PC-9 (cell line): ENCODE measurements around the gene ASZ1. TPM values are rescaled to one million over a fixed set of nuclear protein-coding genes. Genes with fewer than 3 reads are reported as not detected.

ENCODE experiments used
- BruUV-seq: library from RNA; stranded (reverse); fragments of 400-500 nt; replicated peaks from 2 replicates; lab custom pipeline; 2021; lab: Mats Ljungman, UMichigan
- CTCF ChIA-PET: fragments of 300-600 bp; sonication (Branson Sonifier 250); formaldehyde crosslinking; loops from one replicate; lab custom pipeline; 2022; ENCODE audit warnings: antibody characterized with exemption; lab: Charles Lee
- POLR2A ChIA-PET: fragments of 300-600 bp; sonication (Branson Sonifier 250); formaldehyde crosslinking; loops from one replicate; lab custom pipeline; 2022; ENCODE audit warnings: antibody characterized with exemption; ENCODE audit not compliant: unreplicated experiment; lab: Charles Lee
- DNase-seq, 2 experiments: peaks; one replicate each; pipeline versions ENCODE4 v3.0.0 to v3.0.0-alpha.2; 2015 to 2022; ENCODE audit warnings: mixed read lengths in 1 of 2
- H2AFZ ChIP-seq: fragments of 200-600 bp; sonication (generic); 2 replicates; pipeline ENCODE4 v1.8.1; 2017; ENCODE audit warnings: antibody characterized with exemption
- H3F3A ChIP-seq: fragments of 200-600 bp; sonication (generic); 2 replicates; pipeline ENCODE4 v1.8.1; 2017; ENCODE audit warnings: antibody characterized with exemption, mild to moderate bottlenecking, low read depth; ENCODE audit not compliant: insufficient read depth
- H3K27ac ChIP-seq: fragments of 200-600 bp; sonication (generic); 2 replicates; pipeline ENCODE4 v1.6.1; 2016; ENCODE audit warnings: mixed run types
- H3K27me3 ChIP-seq: fragments of 200-600 bp; sonication (generic); 2 replicates; pipeline ENCODE4 v1.6.1; 2016; ENCODE audit warnings: low read depth, mixed run types; ENCODE audit not compliant: insufficient read depth
- H3K36me3 ChIP-seq: fragments of 200-600 bp; sonication (generic); 2 replicates; pipeline ENCODE4 v1.6.1; 2016; ENCODE audit warnings: low read depth, mixed run types
- H3K4me1 ChIP-seq: fragments of 200-600 bp; sonication (generic); replicated peaks from 2 replicates; pipeline ENCODE4 v1.6.1; 2016; ENCODE audit warnings: mixed run types; ENCODE audit not compliant: insufficient read depth
- H3K4me2 ChIP-seq: fragments of 200-600 bp; sonication (generic); 2 replicates; pipeline ENCODE4 v1.6.1; 2017; ENCODE audit warnings: mixed run types
- H3K4me3 ChIP-seq: fragments of 200-600 bp; sonication (generic); 2 replicates; pipeline ENCODE4 v1.6.1; 2016; ENCODE audit warnings: mixed run types
- H3K79me2 ChIP-seq: fragments of 200-600 bp; sonication (generic); 2 replicates; pipeline ENCODE4 v1.6.1; 2017; ENCODE audit warnings: low read depth, mixed run types
- H3K9me2 ChIP-seq: fragments of 200-600 bp; sonication (generic); 2 replicates; pipeline ENCODE4 v1.8.1; 2017; ENCODE audit warnings: mild to moderate bottlenecking; ENCODE audit not compliant: insufficient read depth
- H3K9me3 ChIP-seq: fragments of 200-600 bp; sonication (generic); 2 replicates; pipeline ENCODE4 v1.8.1; 2016; ENCODE audit warnings: low read depth; ENCODE audit not compliant: insufficient read depth
- H4K20me1 ChIP-seq: fragments of 200-600 bp; sonication (generic); 2 replicates; pipeline ENCODE4 v1.8.1; 2017; ENCODE audit not compliant: insufficient read depth
- EZH2 ChIP-seq: fragments of 200-600 bp; sonication (generic); IDR thresholded peaks from 2 replicates; pipeline ENCODE4 v1.8.0; 2017; ENCODE audit warnings: antibody characterized with exemption, low read depth
- intact Hi-C: fragments of 100-400 bp; cut with micrococcal nuclease; formaldehyde crosslinking; loops from one replicate; pipeline ENCODE4 v1.10.0; 2022; ENCODE audit not compliant: unreplicated experiment
- total RNA-seq: library from RNA; stranded (reverse); gene quantifications from 2 replicates; pipeline ENCODE4 v1.2.3, GENCODE V29; 2021
- TF ChIP-seq, protein P1 (sequence below): fragments of 200-600 bp; sonication (generic); conservative IDR thresholded peaks from 2 replicates; pipeline ENCODE4 v1.6.1; 2017; ENCODE audit warnings: mixed run types, antibody characterized with exemption, mild to moderate bottlenecking, moderate library complexity

Gene ASZ1
- total RNA-seq, 1 experiment from 2014 or later = not detected

DNA sequence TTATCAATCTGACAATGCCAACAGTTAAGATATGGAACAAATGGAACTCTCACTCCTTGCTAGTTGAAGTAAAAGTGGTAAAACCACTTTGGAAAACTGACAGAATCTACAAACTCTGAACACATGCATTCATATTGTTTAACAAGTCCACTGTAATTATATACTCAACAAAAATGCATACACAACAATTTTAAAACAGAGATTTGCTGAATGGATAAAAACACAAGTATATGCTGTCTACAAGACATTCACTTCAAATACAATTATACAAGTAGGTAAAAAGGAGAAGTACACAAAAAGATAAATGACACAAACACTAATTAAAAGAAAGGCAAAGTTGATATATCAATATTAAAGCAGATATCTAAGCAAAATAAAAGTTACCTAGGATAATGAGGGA is 95.3 kb downstream of the ASZ1 start:
- Histone ChIP-seq H3K4me1 (no peaks in the 10 kb centered on the region), H3K4me3 (no peak overlapping the region), H3K36me3 (no peaks in the 10 kb centered on the region), H3K27me3 (no peaks in the 10 kb centered on the region), H3K9me2 (no peaks in the 10 kb centered on the region), H3K4me2 (no peak overlapping the region), H3F3A (no peaks in the 10 kb centered on the region), H3K79me2 (no peaks in the 10 kb centered on the region), H3K27ac (no peak overlapping the region), H4K20me1 (no peaks in the 10 kb centered on the region), H2AFZ (no peak overlapping the region), H3K9me3 (no peaks in the 10 kb centered on the region)
- no TSS peak for BruUV-seq
- intact Hi-C loops = no loop called here
- DNase-seq = no peak
- ChIA-PET POLR2A (no interaction called here), CTCF (interaction anchor here (0.5 kb wide), 1 partner anchor 80 kb away, joined by 3 read pairs; no protein-coding TSS in a partner anchor)
- TF ChIP-seq, protein P1, sequence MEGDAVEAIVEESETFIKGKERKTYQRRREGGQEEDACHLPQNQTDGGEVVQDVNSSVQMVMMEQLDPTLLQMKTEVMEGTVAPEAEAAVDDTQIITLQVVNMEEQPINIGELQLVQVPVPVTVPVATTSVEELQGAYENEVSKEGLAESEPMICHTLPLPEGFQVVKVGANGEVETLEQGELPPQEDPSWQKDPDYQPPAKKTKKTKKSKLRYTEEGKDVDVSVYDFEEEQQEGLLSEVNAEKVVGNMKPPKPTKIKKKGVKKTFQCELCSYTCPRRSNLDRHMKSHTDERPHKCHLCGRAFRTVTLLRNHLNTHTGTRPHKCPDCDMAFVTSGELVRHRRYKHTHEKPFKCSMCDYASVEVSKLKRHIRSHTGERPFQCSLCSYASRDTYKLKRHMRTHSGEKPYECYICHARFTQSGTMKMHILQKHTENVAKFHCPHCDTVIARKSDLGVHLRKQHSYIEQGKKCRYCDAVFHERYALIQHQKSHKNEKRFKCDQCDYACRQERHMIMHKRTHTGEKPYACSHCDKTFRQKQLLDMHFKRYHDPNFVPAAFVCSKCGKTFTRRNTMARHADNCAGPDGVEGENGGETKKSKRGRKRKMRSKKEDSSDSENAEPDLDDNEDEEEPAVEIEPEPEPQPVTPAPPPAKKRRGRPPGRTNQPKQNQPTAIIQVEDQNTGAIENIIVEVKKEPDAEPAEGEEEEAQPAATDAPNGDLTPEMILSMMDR = no peak
- TF ChIP-seq EZH2 = no peak

DNA sequence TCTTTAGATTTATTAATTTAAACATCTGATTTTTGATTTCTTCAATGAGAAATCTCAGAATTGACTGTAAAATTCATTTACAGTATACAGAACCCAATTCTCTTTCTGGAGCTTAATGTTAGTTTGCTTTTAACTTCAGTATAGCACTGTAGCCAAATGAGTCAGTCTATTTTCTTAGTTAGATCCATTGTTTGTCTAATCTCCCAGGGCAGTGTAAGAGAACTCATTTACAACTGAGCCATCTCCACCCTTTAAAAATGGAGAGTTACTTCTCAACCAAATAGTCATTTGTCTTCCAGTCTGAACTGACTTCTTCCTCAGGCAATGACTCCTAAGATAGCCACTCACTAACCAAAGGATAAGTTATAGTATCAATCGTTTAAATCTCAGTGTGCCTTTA is 101.5 kb downstream of the ASZ1 start:
- Histone ChIP-seq H3K27ac (no peak overlapping the region), H3K27me3 (no peaks in the 10 kb centered on the region), H2AFZ (no peak overlapping the region), H4K20me1 (no peaks in the 10 kb centered on the region), H3K4me2 (no peak overlapping the region), H3F3A (no peaks in the 10 kb centered on the region), H3K9me3 (no peaks in the 10 kb centered on the region), H3K36me3 (no peaks in the 10 kb centered on the region), H3K4me3 (no peak overlapping the region), H3K9me2 (no peaks in the 10 kb centered on the region), H3K79me2 (no peaks in the 10 kb centered on the region), H3K4me1 (no peaks in the 10 kb centered on the region)
- ChIA-PET CTCF (interaction anchor here (0.6 kb wide), 1 partner anchor 1945 kb away, joined by 3 read pairs; no protein-coding TSS in a partner anchor), POLR2A (no interaction called here)
- intact Hi-C loops = no loop called here
- TF ChIP-seq, protein P1 = no peak
- TF ChIP-seq EZH2 = no peak
- DNase-seq = no peak
- BruUV-seq = no TSS peak

DNA sequence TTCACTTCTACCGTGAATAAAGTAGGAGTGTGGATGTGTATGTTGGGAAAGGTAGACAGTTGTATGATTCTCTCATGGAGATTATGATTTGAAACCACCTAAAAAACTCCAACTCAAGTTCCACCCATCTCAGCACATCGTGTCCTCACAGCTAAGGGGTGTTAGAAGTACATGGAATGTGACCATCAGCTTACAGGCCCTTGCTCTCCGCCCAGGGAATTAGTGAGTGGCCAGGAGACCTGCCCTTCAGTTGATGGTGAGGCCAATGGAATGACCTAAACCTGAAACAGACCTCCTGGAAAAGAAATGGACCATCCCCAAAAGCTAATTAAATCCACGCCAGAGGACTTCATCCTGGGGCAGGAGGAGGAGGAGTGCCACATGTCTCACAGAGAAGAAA is 102.3 kb downstream of the ASZ1 start:
- H3K4me2 ChIP-seq = no peak overlapping the region
- BruUV-seq = no TSS peak

More for the DNA sequence above, 102.3 kb downstream of the ASZ1 start:
- no peaks in the 10 kb centered on the region for H3K4me1 ChIP-seq
- no peak overlapping the region for H3K4me3 ChIP-seq
- no peak overlapping the region for H3K27ac ChIP-seq
- intact Hi-C loops = no loop called here
- TF ChIP-seq, protein P1 = no peak
- TF ChIP-seq EZH2 = no peak
- no peaks in the 10 kb centered on the region for H4K20me1 ChIP-seq
- H3K27me3 ChIP-seq = no peaks in the 10 kb centered on the region
- H3K9me3 ChIP-seq = no peaks in the 10 kb centered on the region
- H3F3A ChIP-seq = no peaks in the 10 kb centered on the region
- H3K36me3 ChIP-seq = no peaks in the 10 kb centered on the region
- H3K79me2 ChIP-seq = no peaks in the 10 kb centered on the region
- no peak for DNase-seq
- ChIA-PET POLR2A (no interaction called here), CTCF (interaction anchor here (0.6 kb wide), 1 partner anchor 1946 kb away, joined by 3 read pairs; no protein-coding TSS in a partner anchor)
- no peak overlapping the region for H2AFZ ChIP-seq
- no peaks in the 10 kb centered on the region; the same call in 1 of the 2 replicates for H3K9me2 ChIP-seq
